NCI-H1048 (cell line): Measurements from ENCODE around the gene GRID2.
"Not testable (repeated sequence)": the region's sequence is repeated elsewhere in the genome, so short reads cannot be mapped to it uniquely, and the experiment has no call there.

Source experiments
- DNase-seq: peaks from one replicate; lab custom pipeline; 2025; lab: John Stamatoyannopoulos, UW

The GRID2 gene

DNA sequence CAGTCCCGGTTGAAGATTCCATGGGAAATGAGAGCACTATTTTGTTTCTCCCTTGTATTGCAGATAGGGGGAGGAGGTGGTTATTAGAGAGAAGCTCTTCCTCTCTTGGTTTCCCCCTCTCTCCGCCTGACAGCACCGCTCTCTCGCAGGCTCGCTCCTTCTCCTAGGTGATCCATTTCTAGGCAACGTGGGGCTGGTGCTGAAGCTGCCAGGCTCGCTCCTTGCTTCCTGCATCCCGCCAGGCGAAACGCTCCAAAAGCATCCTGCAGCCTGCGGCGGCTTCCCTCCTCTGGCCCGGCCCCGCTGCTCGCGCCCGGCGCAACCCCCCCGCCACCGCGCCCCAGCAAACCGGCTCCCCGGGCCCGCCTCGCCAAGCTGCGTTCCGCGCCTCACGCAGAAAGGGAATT, at the start of gene GRID2:
Gene GRID2, plus strand, starts transcription at position 346 of the 407 bp plus-strand sequence.
- DNase-seq: no peak

DNA sequence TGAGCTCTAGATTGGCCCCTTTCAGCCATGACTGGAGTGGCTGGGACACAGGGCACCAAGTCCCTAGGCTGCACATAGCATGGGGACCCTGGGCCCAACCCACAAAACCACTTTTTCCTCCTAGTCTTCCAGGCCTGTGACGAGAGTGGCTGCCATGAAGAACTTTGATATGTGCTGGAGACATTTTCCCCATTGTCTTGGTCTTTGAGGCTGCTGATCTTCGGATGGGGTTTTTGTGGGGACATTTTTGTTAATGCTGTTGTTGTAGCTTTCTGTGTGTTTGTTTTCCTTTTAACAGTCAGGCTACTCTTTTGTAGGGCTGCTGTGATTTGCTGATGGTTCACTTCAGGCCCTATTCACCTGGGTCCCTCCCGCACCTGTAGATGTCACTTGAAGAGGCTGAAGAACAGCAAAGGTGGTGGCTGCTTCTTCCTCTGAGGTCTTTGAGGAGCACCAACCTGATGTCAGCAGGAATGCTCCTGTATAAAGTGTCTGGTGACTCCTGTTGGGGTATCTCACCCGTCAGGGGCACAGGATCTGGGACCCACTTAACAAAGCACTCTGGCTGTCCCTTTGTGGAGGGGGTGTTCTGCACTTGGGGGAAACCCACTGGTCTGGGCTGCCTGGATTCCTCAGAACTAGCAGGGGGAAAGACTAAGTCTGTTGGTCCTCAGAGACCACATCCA, 49.6 kb upstream of the GRID2 start:
- no peak for DNase-seq

DNA sequence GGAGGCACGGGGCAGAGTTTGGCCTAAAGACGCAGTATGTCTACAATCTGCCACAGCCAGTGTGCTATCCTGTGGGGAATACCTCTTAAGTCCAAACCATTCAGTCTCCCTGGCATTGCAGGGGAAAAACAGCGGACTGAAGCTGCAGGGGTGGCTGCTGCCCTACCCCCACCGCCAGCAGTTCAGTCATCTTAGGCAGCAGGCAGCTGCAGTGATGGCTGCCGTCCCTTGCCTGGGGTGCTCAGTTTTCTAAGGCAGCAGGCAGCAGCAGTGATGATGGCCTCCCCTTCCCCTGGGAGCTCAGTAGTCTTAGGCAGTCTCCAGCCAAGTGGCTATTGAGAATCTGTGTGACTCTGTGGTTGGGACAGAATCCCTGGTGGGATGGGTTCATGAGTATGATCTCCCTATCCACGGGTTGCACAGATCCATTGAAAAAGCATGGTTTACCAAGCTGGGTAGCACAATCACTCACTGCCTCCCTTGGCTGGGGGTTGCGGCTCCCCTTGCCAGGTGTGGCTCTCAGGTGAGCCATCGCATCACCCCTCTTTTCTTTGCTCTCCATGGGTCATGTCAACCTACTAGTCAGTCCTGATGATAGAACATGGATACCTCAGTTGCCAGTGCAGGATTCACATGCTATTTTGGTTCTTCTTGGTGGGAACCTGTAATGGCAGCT, 48.9 kb upstream of the GRID2 start:
- DNase-seq: no peak

DNA sequence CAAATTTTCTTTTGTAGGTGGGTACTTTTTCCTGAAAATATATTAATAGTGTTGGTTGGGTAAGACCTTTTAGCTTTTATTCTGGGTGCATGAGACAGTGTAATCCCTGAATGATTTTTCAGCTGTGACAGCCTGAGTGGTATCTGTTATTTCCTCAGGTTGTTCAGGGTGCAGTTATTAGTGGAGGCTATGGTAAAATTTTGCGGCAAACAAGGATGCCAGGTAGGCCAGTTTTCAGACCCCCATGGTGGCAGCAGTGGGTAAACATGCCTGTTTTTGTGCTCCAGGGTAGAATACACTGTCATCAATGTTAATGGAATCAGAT, 47.9 kb upstream of the GRID2 start:
- no peak for DNase-seq

DNA sequence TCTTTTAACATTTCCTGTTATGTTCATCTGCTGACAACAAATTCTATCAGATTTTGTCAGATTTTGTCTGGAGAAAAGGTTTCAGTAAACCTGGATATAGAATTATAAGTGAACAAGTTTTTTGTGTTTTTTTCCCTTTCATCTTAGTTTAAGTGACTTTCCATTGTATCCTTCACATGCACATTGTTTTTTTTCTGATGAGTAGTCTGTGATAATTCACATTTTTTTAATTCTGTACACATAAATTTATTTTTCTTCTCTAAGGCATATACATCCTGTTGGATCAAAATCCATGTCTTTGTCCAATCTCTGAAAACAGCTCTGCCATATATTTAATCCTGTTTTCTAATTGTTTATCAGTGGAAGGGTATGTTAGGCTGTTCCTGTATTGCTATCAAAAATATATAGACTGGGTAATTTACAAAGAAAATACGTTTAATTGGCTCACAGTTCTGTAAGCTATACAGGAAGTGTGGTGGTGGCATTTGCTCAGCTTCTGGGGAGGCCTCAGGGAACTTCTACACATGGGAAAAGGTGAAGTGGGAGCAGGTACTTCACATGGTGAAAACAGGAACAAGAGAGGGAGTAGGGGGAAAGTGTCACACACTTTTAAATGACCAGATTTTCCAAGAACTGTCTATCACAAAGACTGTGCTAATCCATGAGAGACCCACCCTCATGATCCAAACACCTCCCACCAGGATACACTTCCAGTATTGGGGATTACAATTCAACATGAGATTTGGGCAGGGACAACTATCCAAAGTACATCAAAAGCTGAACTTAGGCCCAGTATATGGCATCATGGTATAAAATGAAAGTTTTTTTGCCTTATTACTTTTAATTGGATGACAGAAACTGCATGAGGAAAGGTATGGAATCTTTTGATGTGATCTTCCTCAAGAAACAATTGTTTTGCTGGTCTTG, 45.6 kb upstream of the GRID2 start:
- DNase-seq: no peak

DNA sequence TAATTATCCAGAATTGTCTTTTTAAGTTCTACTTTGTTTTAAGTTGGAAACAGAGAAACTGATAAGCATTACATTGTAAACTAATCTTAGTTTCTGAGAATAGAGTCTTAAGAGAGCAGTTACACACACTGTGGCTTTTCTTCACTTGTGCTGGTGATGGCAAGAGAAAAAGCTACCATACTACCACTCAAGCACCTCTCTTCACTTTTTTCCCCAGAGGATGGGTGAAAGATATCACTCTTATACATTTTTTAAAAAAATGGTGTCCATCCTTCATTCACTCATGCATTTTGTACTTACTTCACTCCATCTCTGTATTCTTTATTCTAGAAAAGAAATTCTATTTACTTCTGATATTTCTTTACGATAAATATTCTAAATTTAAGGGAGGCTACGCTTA, 42.5 kb upstream of the GRID2 start:
- DNase-seq: no peak

DNA sequence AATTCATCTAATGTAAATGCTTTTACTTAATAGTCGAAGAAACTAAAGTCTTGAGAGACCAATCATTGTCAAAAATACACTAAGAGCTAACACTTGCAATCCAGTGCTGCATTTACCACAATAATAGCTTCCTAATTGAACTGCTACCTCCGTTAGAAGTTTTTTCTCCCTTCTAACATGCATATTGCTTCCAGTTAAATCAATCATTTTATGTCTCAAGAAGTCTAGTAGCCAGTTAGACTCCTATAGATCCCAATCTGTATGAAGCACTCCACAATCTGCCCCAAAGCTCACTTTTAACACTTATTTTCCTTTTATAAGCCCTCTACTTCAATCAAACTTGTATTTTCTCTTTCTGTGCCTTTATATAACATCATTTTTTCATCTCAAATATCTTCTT, 41.4 kb upstream of the GRID2 start:
- no peak for DNase-seq

DNA sequence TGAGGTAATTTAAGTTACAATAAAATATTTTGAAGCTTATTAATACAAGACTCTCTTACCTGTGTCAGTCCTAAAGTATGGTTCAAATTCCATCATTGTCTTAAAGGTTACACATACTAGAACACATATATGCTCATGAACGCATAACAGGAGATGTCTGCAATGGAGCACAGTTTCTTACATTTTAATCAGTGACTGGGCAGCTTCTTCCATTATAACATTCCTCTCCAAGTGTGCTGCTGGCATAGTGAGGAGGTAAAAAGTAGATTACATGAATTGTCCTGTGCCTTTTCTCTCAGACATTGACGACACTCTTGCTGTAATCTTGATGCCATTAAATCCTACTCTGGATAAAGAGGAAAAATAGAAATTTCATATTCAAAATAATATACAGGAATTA, 40.8 kb upstream of the GRID2 start:
- DNase-seq: no peak

DNA sequence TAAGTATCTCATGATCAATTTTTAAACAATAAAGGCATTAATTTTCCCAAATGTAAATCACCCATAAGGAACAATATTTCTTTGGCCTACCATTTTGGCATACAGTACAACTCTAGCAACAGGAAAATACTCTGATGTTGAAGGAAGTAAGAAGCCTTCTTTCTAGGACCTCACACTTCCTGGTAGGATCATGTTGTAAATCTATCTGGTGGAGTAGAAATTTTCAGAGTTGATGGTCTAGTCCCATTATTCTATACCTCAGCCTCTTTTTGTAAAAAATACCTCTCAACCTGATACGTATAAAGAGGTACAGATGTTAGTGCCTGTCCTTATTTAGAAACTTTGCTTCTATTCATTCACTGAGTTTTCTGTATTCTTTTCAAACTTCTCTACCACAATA, 40.2 kb upstream of the GRID2 start:
- DNase-seq: no peak

DNA sequence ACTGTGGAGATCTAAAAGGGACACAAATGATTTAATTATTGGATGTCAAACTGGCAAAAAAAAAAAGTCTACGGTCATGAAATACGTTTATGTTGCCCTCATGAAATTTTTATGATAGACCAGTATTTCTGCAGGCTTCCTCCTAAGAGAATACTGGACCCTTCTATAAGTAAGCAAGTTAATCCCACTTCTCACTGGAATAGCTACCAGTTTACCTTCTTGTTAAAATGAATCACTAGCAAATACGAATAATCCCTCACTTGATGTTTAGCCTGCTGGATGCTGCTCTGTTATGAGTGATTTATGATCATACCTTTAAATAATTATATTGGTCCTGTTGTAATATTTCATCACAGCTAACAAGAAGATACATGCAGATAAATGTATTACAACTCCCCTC, 39.6 kb upstream of the GRID2 start:
- DNase-seq: no peak

DNA sequence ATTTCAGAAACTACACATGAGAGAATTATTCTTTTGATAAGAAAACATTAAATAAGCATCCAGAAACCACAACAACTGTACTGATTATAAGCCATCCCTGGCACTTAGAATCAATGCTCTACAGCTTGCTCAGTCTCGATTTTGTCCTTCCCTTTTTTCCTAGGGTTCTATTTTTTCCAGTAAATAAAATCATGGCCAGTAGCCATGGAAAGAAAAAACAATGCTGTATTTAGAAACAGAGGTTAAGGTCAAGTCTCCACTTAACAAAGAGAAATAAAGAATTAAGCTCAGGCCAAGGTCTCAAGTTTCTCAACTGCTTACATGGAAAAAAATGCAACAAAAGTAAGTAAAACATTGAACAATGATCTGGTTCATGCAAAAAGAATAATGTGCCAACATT, 38.7 kb upstream of the GRID2 start:
- DNase-seq: no peak

DNA sequence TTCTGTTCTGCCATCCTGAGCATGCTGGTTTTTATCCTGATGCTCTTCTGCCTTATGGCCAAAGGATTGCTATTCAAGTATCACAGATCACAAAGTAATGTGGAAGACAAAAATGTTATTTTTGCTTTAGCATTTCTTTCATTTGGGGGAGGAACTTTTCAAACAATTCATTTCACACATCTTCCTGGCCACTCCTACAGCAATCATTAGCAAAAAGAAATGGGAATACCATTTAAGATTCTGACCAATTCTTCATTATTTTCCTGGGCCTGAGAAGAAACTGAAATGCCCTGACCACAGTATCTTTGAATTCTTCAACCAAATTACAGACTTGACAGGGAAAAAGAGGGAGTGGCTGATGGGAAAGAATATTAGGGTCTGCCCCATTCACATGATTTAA, 38.0 kb upstream of the GRID2 start:
- no peak for DNase-seq

DNA sequence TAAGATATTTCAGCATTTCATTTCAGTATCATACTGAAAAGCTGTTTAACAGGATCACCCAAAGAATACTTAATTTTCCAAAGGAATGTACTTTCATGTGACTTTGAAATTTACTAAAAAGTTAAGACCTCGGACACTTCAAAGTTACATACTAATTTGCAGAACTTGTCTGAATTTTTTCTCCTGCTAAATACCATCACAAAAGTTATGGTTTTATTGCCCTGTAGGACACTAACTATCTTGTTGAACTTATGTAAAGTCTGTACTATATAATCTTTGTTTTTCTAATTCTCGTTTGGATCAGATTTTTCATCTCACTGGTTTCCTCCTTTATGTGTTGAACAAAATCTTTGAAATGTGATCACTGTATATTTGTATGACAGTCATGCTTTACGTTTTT, 37.2 kb upstream of the GRID2 start:
- no peak for DNase-seq

DNA sequence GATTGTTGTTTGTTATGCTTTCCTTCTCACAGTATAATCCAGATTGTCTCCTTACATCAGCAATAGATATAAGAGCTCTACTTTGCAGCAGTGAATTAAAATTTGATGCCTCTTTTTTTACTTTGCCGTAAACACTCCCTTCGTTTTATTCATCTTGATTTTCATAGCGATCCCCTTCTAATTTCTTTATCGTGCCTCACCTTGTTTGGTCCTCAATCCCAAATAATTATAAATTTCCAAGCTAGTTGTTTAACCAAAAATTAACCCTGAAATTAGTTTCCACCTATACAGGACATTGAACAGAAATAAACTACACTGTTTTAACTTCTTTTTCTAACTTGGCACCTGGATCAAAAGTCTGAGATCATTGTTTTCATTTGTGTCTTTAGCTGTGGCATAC, 35.1 kb upstream of the GRID2 start:
- no peak for DNase-seq

DNA sequence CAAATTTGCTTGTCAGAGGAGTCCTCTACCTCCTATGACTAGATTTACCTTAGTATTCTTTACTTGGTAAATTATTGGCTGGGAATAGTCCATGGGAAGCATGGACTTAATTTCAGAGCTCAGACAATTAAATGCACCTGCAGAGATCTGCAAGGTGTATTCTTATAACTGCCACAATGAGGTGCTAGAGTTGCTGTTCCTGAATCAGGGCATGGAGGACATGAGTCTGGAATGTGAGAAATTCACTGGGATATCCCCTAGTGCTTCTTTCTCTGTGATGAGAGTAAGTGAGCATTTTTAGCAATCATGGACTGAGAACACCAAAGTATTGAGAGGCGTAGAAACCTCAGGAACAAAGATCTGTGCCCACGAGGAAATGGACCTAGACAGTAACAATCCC, 32.9 kb upstream of the GRID2 start:
- DNase-seq: no peak

DNA sequence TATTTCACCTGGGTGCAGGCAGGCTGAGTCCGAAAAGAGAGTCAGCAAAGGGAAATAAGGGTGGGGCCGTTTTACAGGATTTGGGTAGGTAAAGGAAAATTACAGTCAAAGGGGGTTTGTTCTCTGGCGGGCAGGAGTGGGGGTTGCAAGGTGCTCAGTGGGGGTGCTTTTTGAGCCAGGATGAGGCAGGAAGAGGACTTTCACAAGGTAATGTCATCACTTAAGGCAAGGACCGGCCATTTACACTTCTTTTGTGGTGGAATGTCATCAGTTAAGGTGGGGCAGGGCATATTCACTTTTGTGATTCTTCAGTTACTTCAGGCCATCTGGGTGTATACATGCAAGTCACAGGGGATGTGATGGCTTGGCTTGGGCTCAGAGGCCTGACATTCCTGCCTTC, 32.2 kb upstream of the GRID2 start:
- DNase-seq: not testable (repeated sequence)

DNA sequence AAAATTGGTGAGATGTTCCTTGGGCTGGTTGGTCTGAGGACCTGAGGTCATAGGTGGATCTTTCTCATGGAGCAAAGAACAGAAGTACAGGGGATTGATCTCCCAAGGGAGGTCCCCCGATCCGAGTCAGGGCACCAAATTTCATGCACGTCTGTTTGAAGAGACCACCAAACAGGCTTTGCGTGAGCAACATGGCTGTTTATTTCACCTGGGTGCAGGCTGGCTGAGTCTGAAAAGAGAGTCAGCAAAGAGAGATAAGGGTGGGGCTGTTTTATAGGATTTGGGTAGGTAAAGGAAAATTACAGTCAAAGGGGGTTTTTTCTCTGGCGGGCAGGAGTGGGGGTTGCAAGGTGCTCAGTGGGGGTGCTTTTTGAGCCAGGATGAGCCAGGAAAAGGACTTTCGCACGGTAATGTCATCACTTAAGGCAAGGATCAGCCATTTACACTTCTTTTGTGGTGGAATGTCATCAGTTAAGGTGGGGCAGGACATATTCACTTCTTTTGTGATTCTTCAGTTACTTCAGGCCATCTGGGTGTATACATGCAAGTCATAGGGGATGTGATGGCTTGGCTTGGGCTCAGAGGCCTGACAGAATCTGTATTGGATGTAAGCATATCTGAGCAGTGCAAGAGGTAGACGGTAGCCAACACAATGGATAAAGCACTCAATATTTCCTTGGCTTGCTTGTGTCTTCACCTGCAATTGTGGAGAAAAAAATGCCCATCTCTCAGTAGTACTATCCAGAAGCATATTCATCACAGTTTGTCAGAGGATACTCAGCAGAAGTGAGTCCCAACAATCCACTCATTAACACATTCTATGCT, 26.5 kb upstream of the GRID2 start:
- DNase-seq: not testable (repeated sequence)

DNA sequence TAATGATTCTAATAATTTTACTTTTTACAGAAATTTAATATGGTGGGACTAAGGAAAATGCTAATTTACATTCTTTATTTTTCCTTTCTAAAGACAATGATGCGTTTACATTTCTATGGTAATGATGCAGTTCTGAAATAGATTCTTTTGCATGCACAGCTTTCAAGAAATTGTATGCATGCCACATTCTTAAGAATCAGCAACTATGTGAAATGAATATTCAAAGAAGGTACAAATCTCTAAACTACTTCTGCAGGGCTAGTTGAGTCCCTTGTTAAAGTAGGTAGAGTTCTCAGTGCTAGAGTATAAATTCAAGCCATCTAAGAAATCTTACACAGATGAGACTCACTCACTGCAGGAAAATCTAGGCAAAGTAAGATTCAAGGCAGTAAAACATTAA, 24.5 kb upstream of the GRID2 start:
- no peak for DNase-seq

DNA sequence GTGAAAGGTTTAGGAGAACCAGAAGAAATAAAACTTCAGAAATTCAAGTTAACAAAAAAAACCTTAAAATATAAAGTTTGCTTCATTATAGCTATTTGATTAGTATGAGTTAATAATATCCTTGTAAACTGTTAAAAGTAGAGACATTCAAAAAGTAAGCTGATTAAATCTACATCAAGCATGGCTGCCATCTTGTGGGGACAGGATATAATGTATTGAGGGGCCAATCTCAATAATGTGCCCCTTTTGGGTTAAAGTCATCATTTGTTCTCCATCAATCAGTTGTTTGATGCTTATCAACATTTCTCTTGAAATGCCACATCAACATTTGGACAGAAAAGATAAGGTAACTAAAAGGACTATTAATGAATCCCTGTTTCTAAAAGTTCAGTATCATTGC, 4.6 kb upstream of the GRID2 start:
- DNase-seq: no peak

DNA sequence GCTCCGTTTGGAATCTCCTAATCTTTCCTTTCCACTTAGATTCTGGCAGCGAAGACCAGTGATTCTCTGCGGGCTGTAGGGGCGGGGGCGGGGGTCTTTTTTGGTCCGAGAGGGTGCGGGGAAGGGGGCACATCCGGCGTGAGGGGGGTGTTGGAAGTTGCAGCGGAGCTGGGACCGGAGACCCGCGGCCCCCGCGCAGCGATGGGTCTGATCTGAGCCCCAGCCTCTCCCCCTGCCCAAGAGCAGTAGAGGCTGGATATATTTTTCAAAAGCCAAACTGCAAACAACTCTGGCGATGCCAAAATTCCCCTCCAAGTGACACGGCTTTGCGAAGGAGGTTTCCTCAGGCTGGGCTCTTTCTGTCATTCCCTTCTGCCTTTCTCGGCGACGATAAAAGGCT, 355 bp downstream of the GRID2 start:
- DNase-seq: no peak

DNA sequence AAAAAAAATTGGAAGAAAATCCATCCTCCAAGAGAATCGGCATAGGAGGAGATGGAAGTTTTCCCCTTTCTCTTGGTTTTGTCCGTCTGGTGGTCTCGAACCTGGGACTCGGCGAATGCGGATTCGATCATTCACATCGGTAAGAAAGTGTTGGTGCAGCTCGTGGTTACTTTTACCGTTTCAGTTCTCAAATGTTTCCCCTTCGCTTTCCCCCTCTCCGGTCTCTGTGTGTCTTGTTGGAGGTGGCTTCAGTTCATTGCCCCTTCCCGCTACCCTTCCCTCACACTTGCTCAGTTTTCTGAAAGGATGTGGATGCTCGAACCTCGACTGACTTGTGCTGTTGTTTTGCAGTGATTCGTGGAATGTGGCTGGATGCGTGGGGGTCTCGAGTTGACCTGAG, 840 bp downstream of the GRID2 start:
- DNase-seq: no peak

DNA sequence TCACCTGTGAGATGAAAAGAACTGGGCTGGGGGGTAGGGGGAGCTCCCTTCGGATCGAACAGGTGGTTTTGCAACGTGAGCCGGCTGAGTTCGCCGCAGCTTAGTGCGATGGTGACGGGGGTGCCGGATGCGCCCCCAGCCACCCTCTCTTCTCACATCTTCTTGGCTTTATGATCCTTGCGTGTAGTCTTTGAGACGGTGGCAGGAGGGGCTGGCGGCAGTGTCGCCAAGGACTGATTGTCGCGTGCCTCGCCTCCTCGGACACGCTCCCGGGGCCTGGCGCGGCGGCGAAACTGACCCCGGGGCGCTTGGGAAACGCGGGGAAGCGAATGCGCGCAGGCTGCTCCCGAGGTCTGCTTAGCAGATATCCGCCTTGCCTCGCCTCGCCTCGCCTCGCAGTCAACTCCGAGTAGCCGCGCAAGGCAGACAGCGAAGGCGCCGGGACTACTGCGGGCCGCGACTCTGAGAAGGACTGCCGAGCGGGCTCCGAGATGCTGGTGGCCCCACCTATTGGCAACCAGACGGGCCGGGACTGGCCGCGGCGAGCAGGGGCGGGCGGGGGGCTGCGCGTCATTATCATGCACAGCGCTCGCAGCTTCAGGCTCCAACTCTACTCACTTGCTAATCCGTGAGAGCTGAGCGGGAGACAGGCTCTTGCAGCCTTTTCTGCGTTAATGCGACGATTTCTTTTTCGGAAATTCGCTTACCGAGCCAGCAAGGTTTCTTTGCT, 1.5 kb downstream of the GRID2 start:
- DNase-seq: peak; percentile 34
